OCI-LY1 (cell line): ENCODE results near the gene PPIB.

Source experiments
- H2AFZ ChIP-seq: fragments of 200-600 bp; sonication (generic), shearing (Covaris generic); 2 replicates; pipeline ENCODE4 v1.6.0; 2014; ENCODE audit warnings: antibody characterized with exemption, mild to moderate bottlenecking, low read length
- H3F3A ChIP-seq: fragments of 200-600 bp; sonication (generic), shearing (Covaris generic); 2 replicates; pipeline ENCODE4 v1.6.0; 2014; ENCODE audit warnings: mild to moderate bottlenecking, antibody characterized with exemption, low read length, moderate library complexity; ENCODE audit not compliant: insufficient read depth
- H3K27ac ChIP-seq: fragments of 200-600 bp; sonication (generic); 2 replicates; pipeline ENCODE4 v1.5.1; 2014; ENCODE audit warnings: low read length, mixed run types, mild to moderate bottlenecking, low read depth; ENCODE audit not compliant: poor library complexity, severe bottlenecking
- H3K27me3 ChIP-seq: fragments of 200-600 bp; sonication (generic); 2 replicates; pipeline ENCODE4 v1.6.0; 2014; ENCODE audit warnings: antibody characterized with exemption, mild to moderate bottlenecking, low read length, moderate library complexity; ENCODE audit not compliant: insufficient read depth
- H3K36me3 ChIP-seq: fragments of 200-600 bp; sonication (generic); 2 replicates; pipeline ENCODE4 v1.6.1; 2014; ENCODE audit warnings: mild to moderate bottlenecking, antibody characterized with exemption, low read length, moderate library complexity, mixed read lengths; ENCODE audit not compliant: insufficient read depth
- H3K4me1 ChIP-seq: fragments of 200-600 bp; sonication (generic); 2 replicates; pipeline ENCODE4 v1.5.1; 2014; ENCODE audit warnings: mild to moderate bottlenecking, low read length, moderate library complexity; ENCODE audit not compliant: insufficient read depth, severe bottlenecking
- H3K4me2 ChIP-seq: fragments of 200-600 bp; sonication (generic), shearing (Covaris generic); 2 replicates; pipeline ENCODE4 v1.6.1; 2014; ENCODE audit warnings: low read length
- H3K4me3 ChIP-seq: fragments of 200-600 bp; sonication (generic); 2 replicates; pipeline ENCODE4 v1.5.1; 2014; ENCODE audit warnings: low read length, low read depth, mild to moderate bottlenecking, mixed read lengths; ENCODE audit not compliant: poor library complexity, severe bottlenecking
- H3K79me2 ChIP-seq: fragments of 200-600 bp; shearing (Covaris generic); 2 replicates; pipeline ENCODE4 v1.6.1; 2016; ENCODE audit warnings: mixed run types, low read length, mixed read lengths; ENCODE audit not compliant: insufficient read depth
- H3K9ac ChIP-seq: fragments of 200-600 bp; sonication (generic), shearing (Covaris generic); 2 replicates; pipeline ENCODE4 v1.6.1; 2014; ENCODE audit warnings: mild to moderate bottlenecking, low read length, mixed read lengths
- H3K9me2 ChIP-seq: fragments of 200-600 bp; sonication (generic), shearing (Covaris generic); 2 replicates; pipeline ENCODE4 v1.6.1; 2014; ENCODE audit warnings: low read depth, mild to moderate bottlenecking, low read length, mixed read lengths
- H3K9me3 ChIP-seq: fragments of 200-600 bp; shearing (Covaris generic); 2 replicates; pipeline ENCODE4 v1.6.1; 2014; ENCODE audit warnings: low read length, mixed read lengths
- H4K20me1 ChIP-seq: fragments of 200-600 bp; sonication (generic), shearing (Covaris generic); 2 replicates; pipeline ENCODE4 v1.6.0; 2016; ENCODE audit warnings: mild to moderate bottlenecking, low read length; ENCODE audit not compliant: insufficient read depth
- CTCF ChIP-seq: fragments of 200-600 bp; sonication (generic), shearing (Covaris generic); IDR thresholded peaks from 2 replicates; pipeline ENCODE4 v1.5.1; 2017; ENCODE audit warnings: mild to moderate bottlenecking, antibody characterized with exemption, low read length, moderate library complexity, mixed read lengths
- EZH2 ChIP-seq: fragments of 200-600 bp; sonication (generic), shearing (Covaris generic); IDR thresholded peaks from 2 replicates; pipeline ENCODE4 v1.8.0; 2017; ENCODE audit warnings: borderline replicate concordance, mixed run types, mild to moderate bottlenecking, antibody characterized with exemption, low read length, moderate library complexity, mixed read lengths

Gene PPIB

GRCh38 chr15:64153480-64154367 lies 9.1 kb downstream of the PPIB start:
- Histone ChIP-seq H3K27ac (peak overlapping the region; percentile 89), H3K9ac (peak overlapping the region; percentile 67; the same call in 1 of the 2 replicates), H3K4me2 (peak overlapping the region; percentile 77), H3K36me3 (peaks cover 47% of the 10 kb centered on the region), H3K4me3 (peak overlapping the region; percentile 74), H3K4me1 (peaks cover 64% of the 10 kb centered on the region), H3K27me3 (no peaks in the 10 kb centered on the region), H3K9me3 (no peaks in the 10 kb centered on the region), H4K20me1 (no peaks in the 10 kb centered on the region), H3K9me2 (no peaks in the 10 kb centered on the region), H3F3A (no peaks in the 10 kb centered on the region), H3K79me2 (no peaks in the 10 kb centered on the region), H2AFZ (no peak overlapping the region)
- TF ChIP-seq EZH2 (no peak), CTCF (peak; percentile 97)

- H3K9me3 ChIP-seq: no peaks in the 10 kb centered on the region
- H3K4me1 ChIP-seq: peaks cover 54% of the 10 kb centered on the region
- H3K9me2 ChIP-seq: no peaks in the 10 kb centered on the region
- H3K4me3 ChIP-seq: peak overlapping the region; percentile 74
- H3K27ac ChIP-seq: peak overlapping the region; percentile 89
- no peaks in the 10 kb centered on the region for H3K79me2 ChIP-seq
- peak overlapping the region; percentile 67 for H3K9ac ChIP-seq
- no peaks in the 10 kb centered on the region for H4K20me1 ChIP-seq
- no peaks in the 10 kb centered on the region for H3F3A ChIP-seq
- peaks cover 38% of the 10 kb centered on the region for H3K36me3 ChIP-seq
- TF ChIP-seq EZH2: no peak
- TF ChIP-seq CTCF: no peak
- H3K4me2 ChIP-seq: peak overlapping the region; percentile 77
- H2AFZ ChIP-seq: no peak overlapping the region
- no peaks in the 10 kb centered on the region for H3K27me3 ChIP-seq
These were observed 10.1 kb downstream of the PPIB start for GRCh38 chr15:64152507-64153387.

- peaks cover 29% of the 10 kb centered on the region for H3K36me3 ChIP-seq
- no peaks in the 10 kb centered on the region for H3K27me3 ChIP-seq
- peak within 1 kb of the TSS; percentile 89 for H3K27ac ChIP-seq
- no peak within 1 kb of the TSS for H2AFZ ChIP-seq
- H3K4me3 ChIP-seq: peak within 1 kb of the TSS; percentile 74
- no peaks in the 10 kb centered on the region for H3K9me2 ChIP-seq
- TF ChIP-seq CTCF (no peak), EZH2 (no peak)
- peaks cover 50% of the 10 kb centered on the region for H3K4me1 ChIP-seq
- H3K4me2 ChIP-seq: peak within 1 kb of the TSS; percentile 77
- peak within 1 kb of the TSS; percentile 67 for H3K9ac ChIP-seq
- H4K20me1 ChIP-seq: no peaks in the 10 kb centered on the region
- H3F3A ChIP-seq: no peaks in the 10 kb centered on the region
- no peaks in the 10 kb centered on the region for H3K9me3 ChIP-seq
- no peaks in the 10 kb centered on the region for H3K79me2 ChIP-seq
These were observed 10.9 kb downstream of the PPIB start, which contains the start of gene SNX22 for GRCh38 chr15:64151727-64152506. SNX22 (plus strand) TSS chr15:64151731; CDS start chr15:64151776, 45 bp downstream.
